HG02840 (cell line): Measurements from ENCODE around the gene MOXD1.

Experiments used
- ATAC-seq: cut with Tn5 transposase; IDR thresholded peaks from one replicate; pipeline ENCODE4 v1.9.1; 2021; ENCODE audit warnings: mild to moderate bottlenecking, moderate library complexity, moderate number of reproducible peaks; ENCODE audit not compliant: unreplicated experiment, low FRiP score

The MOXD1 gene

GRCh38 chr6:132400555-132400882, 756 bp downstream of the MOXD1 start:
- ATAC-seq: no peak

GRCh38 chr6:132399376-132400074, 1.8 kb downstream of the MOXD1 start:
- ATAC-seq: no peak

GRCh38 chr6:132395015-132395597, 6.2 kb downstream of the MOXD1 start:
- no peak for ATAC-seq

GRCh38 chr6:132392792-132393191, 8.5 kb downstream of the MOXD1 start:
- ATAC-seq: no peak

- ATAC-seq: no peak
These were observed 9.0 kb downstream of the MOXD1 start for GRCh38 chr6:132392270-132392646.

- ATAC-seq: no peak
These were observed 9.6 kb downstream of the MOXD1 start for GRCh38 chr6:132391391-132392269.

GRCh38 chr6:132390451-132390850, 10.8 kb downstream of the MOXD1 start:
- ATAC-seq: no peak

- ATAC-seq: no peak
These were observed 11.3 kb downstream of the MOXD1 start for GRCh38 chr6:132390017-132390416.

- no peak for ATAC-seq
These were observed 13.0 kb downstream of the MOXD1 start for GRCh38 chr6:132388291-132388690.

GRCh38 chr6:132382630-132383175, 18.6 kb downstream of the MOXD1 start:
- no peak for ATAC-seq

- ATAC-seq: no peak
These were observed 19.9 kb downstream of the MOXD1 start for GRCh38 chr6:132381381-132381780.

- no peak for ATAC-seq
These were observed 20.8 kb downstream of the MOXD1 start for GRCh38 chr6:132380358-132381029.

- no peak for ATAC-seq
These were observed 31.7 kb downstream of the MOXD1 start for GRCh38 chr6:132369526-132369925.

- ATAC-seq: no peak
These were observed 32.3 kb downstream of the MOXD1 start for GRCh38 chr6:132368916-132369481.

- ATAC-seq: peak; percentile 98
These were observed 35.9 kb downstream of the MOXD1 start for GRCh38 chr6:132365281-132365907.

- ATAC-seq: no peak
These were observed 36.8 kb downstream of the MOXD1 start for GRCh38 chr6:132364306-132365074.

GRCh38 chr6:132362442-132363185, 38.7 kb downstream of the MOXD1 start:
- ATAC-seq: no peak

GRCh38 chr6:132361101-132361500, 40.2 kb downstream of the MOXD1 start:
- no peak for ATAC-seq

- ATAC-seq: no peak
These were observed 41.4 kb downstream of the MOXD1 start for GRCh38 chr6:132359886-132360285.
